Measurements from ENCODE around the gene PPP1R26.
"Not testable (repeated sequence)": the region's sequence is repeated elsewhere in the genome, so short reads cannot be mapped to it uniquely, and the experiment has no call there.

Gene PPP1R26

GRCh38 chr9:135531096-135531495 is 51.5 kb downstream of the PPP1R26 start:
- TF ChIP-seq POLR2AphosphoS5 (IDR thresholded peaks at IDR 0.05; ENCODE audit: low read depth): no peak
- TF ChIP-seq GABPA (IDR thresholded peaks at IDR 0.05; ENCODE audit: low read depth): no peak
- Histone ChIP-seq H3K27ac (replicated peaks) (no peak overlapping the region), H3K27me3 (ENCODE audit: insufficient read depth, poor library complexity, severe bottlenecking) (peaks cover 3% of the 10 kb centered on the region), H3K4me3 (replicated peaks; ENCODE audit: insufficient read depth, low read length) (no peak overlapping the region)
- no peak for DNase-seq (ENCODE audit: low read depth in 1 of 2, low spot score in 1 of 2)

DNA sequence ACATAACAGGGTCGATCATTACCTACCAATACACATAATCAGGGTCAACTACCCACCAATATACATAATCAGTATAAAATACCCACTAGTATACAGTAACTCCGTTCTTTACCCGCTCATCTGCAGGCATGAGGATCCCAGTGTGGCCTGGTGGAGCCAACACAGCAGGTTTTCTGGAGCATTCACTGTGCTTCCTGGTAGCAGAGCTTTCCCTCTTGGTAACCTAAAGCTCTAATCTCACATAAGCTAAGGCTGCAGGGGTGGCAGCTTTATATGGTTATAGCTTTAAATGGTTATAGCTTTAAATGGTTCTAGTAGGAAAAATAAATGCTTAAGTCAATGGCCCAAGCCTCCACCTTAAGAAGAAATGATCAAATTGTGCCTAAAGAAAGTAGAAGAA is 53.5 kb downstream of the PPP1R26 start:
- TF ChIP-seq POLR2AphosphoS5 (IDR thresholded peaks at IDR 0.05; ENCODE audit: low read depth) (no peak), SPI1 (IDR thresholded peaks at IDR 0.05; ENCODE audit: borderline replicate concordance, low read depth) (no peak)
- TF ChIP-seq, protein P1, sequence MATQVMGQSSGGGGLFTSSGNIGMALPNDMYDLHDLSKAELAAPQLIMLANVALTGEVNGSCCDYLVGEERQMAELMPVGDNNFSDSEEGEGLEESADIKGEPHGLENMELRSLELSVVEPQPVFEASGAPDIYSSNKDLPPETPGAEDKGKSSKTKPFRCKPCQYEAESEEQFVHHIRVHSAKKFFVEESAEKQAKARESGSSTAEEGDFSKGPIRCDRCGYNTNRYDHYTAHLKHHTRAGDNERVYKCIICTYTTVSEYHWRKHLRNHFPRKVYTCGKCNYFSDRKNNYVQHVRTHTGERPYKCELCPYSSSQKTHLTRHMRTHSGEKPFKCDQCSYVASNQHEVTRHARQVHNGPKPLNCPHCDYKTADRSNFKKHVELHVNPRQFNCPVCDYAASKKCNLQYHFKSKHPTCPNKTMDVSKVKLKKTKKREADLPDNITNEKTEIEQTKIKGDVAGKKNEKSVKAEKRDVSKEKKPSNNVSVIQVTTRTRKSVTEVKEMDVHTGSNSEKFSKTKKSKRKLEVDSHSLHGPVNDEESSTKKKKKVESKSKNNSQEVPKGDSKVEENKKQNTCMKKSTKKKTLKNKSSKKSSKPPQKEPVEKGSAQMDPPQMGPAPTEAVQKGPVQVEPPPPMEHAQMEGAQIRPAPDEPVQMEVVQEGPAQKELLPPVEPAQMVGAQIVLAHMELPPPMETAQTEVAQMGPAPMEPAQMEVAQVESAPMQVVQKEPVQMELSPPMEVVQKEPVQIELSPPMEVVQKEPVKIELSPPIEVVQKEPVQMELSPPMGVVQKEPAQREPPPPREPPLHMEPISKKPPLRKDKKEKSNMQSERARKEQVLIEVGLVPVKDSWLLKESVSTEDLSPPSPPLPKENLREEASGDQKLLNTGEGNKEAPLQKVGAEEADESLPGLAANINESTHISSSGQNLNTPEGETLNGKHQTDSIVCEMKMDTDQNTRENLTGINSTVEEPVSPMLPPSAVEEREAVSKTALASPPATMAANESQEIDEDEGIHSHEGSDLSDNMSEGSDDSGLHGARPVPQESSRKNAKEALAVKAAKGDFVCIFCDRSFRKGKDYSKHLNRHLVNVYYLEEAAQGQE (IDR thresholded peaks at IDR 0.05; ENCODE audit: insufficient replicate concordance, low read depth): no peak
- no peak for DNase-seq (ENCODE audit: low read depth in 1 of 2, low spot score in 1 of 2)
- peaks cover 3% of the 10 kb centered on the region for H3K27me3 ChIP-seq (ENCODE audit: insufficient read depth, poor library complexity, severe bottlenecking)
- no peak overlapping the region for H3K4me3 ChIP-seq (replicated peaks; ENCODE audit: insufficient read depth, low read length)
- H3K27ac ChIP-seq (replicated peaks): no peak overlapping the region

DNA sequence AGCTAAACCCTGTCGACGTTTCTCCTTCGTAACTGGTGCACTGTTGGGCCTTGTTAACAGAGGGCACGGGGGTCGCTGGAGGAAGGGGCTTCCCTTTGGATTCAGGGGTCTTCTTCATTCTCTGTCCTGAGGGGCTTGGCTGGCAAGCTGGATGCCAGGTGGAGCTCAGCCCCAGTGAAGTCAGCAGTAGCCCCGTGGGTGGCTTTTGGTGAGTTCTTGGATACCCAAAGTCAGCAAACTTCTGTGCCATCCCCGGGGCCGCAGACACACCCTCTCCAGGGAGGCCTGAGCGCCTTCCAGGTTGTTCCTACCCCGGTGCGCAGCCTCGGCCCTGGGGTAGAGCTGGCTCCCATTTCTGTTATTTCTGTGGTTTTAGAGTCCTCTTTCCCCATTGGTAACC is 54.1 kb downstream of the PPP1R26 start:
- no peak for DNase-seq (ENCODE audit: low read depth in 1 of 2, low spot score in 1 of 2)
- H3K27ac ChIP-seq (replicated peaks): no peak overlapping the region
- no peak overlapping the region for H3K4me3 ChIP-seq (replicated peaks; ENCODE audit: insufficient read depth, low read length)
- no peak for TF ChIP-seq SPI1 (IDR thresholded peaks at IDR 0.05; ENCODE audit: borderline replicate concordance, low read depth)
- no peak for TF ChIP-seq GABPA (IDR thresholded peaks at IDR 0.05; ENCODE audit: low read depth)
- no peak for TF ChIP-seq POLR2AphosphoS5 (IDR thresholded peaks at IDR 0.05; ENCODE audit: low read depth)
- TF ChIP-seq, protein P2, sequence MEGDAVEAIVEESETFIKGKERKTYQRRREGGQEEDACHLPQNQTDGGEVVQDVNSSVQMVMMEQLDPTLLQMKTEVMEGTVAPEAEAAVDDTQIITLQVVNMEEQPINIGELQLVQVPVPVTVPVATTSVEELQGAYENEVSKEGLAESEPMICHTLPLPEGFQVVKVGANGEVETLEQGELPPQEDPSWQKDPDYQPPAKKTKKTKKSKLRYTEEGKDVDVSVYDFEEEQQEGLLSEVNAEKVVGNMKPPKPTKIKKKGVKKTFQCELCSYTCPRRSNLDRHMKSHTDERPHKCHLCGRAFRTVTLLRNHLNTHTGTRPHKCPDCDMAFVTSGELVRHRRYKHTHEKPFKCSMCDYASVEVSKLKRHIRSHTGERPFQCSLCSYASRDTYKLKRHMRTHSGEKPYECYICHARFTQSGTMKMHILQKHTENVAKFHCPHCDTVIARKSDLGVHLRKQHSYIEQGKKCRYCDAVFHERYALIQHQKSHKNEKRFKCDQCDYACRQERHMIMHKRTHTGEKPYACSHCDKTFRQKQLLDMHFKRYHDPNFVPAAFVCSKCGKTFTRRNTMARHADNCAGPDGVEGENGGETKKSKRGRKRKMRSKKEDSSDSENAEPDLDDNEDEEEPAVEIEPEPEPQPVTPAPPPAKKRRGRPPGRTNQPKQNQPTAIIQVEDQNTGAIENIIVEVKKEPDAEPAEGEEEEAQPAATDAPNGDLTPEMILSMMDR (IDR thresholded peaks at IDR 0.05; ENCODE audit: insufficient read depth, low read length): no peak
- TF ChIP-seq, protein P1 (IDR thresholded peaks at IDR 0.05; ENCODE audit: insufficient replicate concordance, low read depth): no peak
- peaks cover 3% of the 10 kb centered on the region for H3K27me3 ChIP-seq (ENCODE audit: insufficient read depth, poor library complexity, severe bottlenecking)

DNA sequence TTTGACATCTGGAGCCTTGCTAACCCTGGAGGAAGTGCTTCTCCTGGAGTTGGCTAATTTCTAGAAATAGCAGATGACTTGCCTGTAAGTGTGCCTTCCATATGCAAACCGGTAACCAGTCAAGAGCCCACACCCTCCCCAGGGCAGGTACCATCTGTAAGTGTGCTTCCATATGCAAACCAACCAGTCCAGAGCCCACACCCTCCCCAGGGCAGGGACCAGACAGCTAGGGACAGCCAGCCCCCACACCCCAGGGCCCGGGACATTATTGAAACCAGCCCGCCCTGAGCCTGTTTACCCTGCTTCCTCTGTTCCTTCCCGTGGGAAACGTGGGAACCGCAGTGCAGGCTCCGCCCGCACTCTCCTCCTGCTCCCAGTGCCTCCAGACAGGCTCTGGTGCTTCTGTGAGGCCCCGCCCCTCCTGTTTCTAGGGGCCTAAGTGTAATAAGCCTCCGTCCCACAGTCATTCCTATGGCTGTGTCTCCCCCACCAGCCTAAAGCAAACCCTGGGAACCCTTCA is 54.7 kb downstream of the PPP1R26 start:
- DNase-seq (ENCODE audit: low read depth in 1 of 2, low spot score in 1 of 2); H3K4me3 ChIP-seq (replicated peaks; ENCODE audit: insufficient read depth, low read length); H3K27ac ChIP-seq (replicated peaks); H3K27me3 ChIP-seq (ENCODE audit: insufficient read depth, poor library complexity, severe bottlenecking): not testable (repeated sequence)

- H3K27ac ChIP-seq (replicated peaks); H3K27me3 ChIP-seq (ENCODE audit: insufficient read depth, poor library complexity, severe bottlenecking); DNase-seq (ENCODE audit: low read depth in 1 of 2, low spot score in 1 of 2); H3K4me3 ChIP-seq (replicated peaks; ENCODE audit: insufficient read depth, low read length): not testable (repeated sequence)
Observed at GRCh38 chr9:135534826-135535225, 55.2 kb downstream of the PPP1R26 start.

DNA sequence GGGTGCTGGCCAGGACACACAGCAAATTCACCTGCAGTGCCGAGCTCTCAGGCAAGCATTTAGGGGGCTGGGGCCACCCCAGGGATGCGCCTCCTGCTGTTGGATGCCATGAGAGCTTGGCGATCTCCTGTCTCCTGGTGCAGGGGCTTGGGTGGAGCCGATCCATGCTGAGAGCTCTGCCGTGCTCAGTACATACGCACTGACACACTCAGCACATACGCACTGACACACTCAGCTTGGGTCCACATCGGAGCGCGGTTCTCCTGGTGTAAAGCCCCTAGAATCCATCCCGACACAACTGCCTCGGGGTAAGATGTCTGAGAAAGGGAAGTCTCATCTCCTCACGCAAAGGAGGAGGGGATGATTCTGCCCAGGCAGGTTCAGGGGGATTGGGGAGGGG is 56.0 kb downstream of the PPP1R26 start:
- not testable (repeated sequence) for H3K27me3 ChIP-seq (ENCODE audit: insufficient read depth, poor library complexity, severe bottlenecking); DNase-seq (ENCODE audit: low read depth in 1 of 2, low spot score in 1 of 2); H3K27ac ChIP-seq (replicated peaks); H3K4me3 ChIP-seq (replicated peaks; ENCODE audit: insufficient read depth, low read length)
